Astrocyte (in vitro differentiated cells and primary cell): ENCODE data around the gene PCGF3. TPM values are rescaled to one million over a fixed set of nuclear protein-coding genes. Genes with fewer than 3 reads are reported as not detected.

ENCODE experiments used
- DNase-seq: peaks from one replicate; pipeline ENCODE4 v3.0.0-alpha.2; 2010; ENCODE audit warnings: low read depth
- FAIRE-seq: peaks from 2 replicates; lab custom pipeline; 2011; peaks lifted over from hg19 to GRCh38; lab: Jason Lieb, UNC
- H2AFZ ChIP-seq: 2 replicates; pipeline ENCODE4 v1.6.0; 2012; ENCODE audit warnings: low read depth, low read length, inconsistent platforms
- H3K27ac ChIP-seq: 2 replicates; pipeline ENCODE4 v1.5.1; 2011; ENCODE audit warnings: low read depth, low read length, inconsistent platforms
- H3K27me3 ChIP-seq: 2 replicates; pipeline ENCODE4 v1.6.0; 2011; ENCODE audit warnings: low read length, inconsistent platforms; ENCODE audit not compliant: insufficient read depth
- H3K36me3 ChIP-seq: 2 replicates; pipeline ENCODE4 v1.5.1; 2011; ENCODE audit warnings: low read length, inconsistent platforms; ENCODE audit not compliant: insufficient read depth
- H3K4me1 ChIP-seq: 2 replicates; pipeline ENCODE4 v1.5.1; 2011; ENCODE audit warnings: low read length, inconsistent platforms; ENCODE audit not compliant: insufficient read depth
- H3K4me2 ChIP-seq: 2 replicates; pipeline ENCODE4 v1.6.0; 2012; ENCODE audit warnings: low read length, inconsistent platforms
- H3K4me3 ChIP-seq: 2 replicates; pipeline ENCODE4 v1.5.1; 2011; ENCODE audit warnings: low read depth, mild to moderate bottlenecking, low read length, inconsistent platforms; ENCODE audit not compliant: insufficient read depth
- H3K79me2 ChIP-seq: 2 replicates; pipeline ENCODE4 v1.6.0; 2012; ENCODE audit warnings: mild to moderate bottlenecking, low read length, inconsistent platforms; ENCODE audit not compliant: insufficient read depth
- H3K9ac ChIP-seq: 2 replicates; pipeline ENCODE4 v1.6.0; 2012; ENCODE audit warnings: mild to moderate bottlenecking, low read length, inconsistent platforms
- H3K9me3 ChIP-seq: 2 replicates; pipeline ENCODE4 v1.5.1; 2012; ENCODE audit warnings: low read depth, mild to moderate bottlenecking, low read length, inconsistent platforms; ENCODE audit not compliant: insufficient read depth
- H4K20me1 ChIP-seq: 2 replicates; pipeline ENCODE4 v1.6.0; 2012; ENCODE audit warnings: low read length, inconsistent platforms; ENCODE audit not compliant: insufficient read depth
- H3K27ac Mint-ChIP-seq: one replicate; pipeline ENCODE4 v1.8.0; 2021; ENCODE audit warnings: mild to moderate bottlenecking, mixed read lengths; ENCODE audit not compliant: unreplicated experiment
- H3K27me3 Mint-ChIP-seq: one replicate; pipeline ENCODE4 v1.8.0; 2021; ENCODE audit warnings: low read depth, mixed read lengths; ENCODE audit not compliant: unreplicated experiment
- H3K36me3 Mint-ChIP-seq: one replicate; pipeline ENCODE4 v1.8.0; 2021; ENCODE audit warnings: low read depth, mixed read lengths; ENCODE audit not compliant: unreplicated experiment
- H3K4me1 Mint-ChIP-seq: one replicate; pipeline ENCODE4 v1.8.0; 2021; ENCODE audit warnings: low read depth, mixed read lengths; ENCODE audit not compliant: unreplicated experiment
- H3K4me3 Mint-ChIP-seq: one replicate; pipeline ENCODE4 v1.8.0; 2021; ENCODE audit warnings: mild to moderate bottlenecking, moderate library complexity, mixed read lengths; ENCODE audit not compliant: unreplicated experiment
- H3K9me3 Mint-ChIP-seq: one replicate; pipeline ENCODE4 v1.8.0; 2021; ENCODE audit warnings: mild to moderate bottlenecking, mixed read lengths; ENCODE audit not compliant: unreplicated experiment
- CTCF ChIP-seq: IDR thresholded peaks from 2 replicates; pipeline ENCODE4 v1.5.1; 2011; ENCODE audit warnings: low read depth, mild to moderate bottlenecking, inconsistent platforms, low read length, moderate library complexity; ENCODE audit not compliant: insufficient read depth
- EZH2 ChIP-seq: IDR thresholded peaks from 2 replicates; pipeline ENCODE4 v1.6.1; 2012; ENCODE audit warnings: mild to moderate bottlenecking, low read length, inconsistent platforms; ENCODE audit not compliant: insufficient read depth
- total RNA-seq: library from RNA; stranded (reverse); gene quantifications from 2 replicates; pipeline ENCODE4 v1.2.1, GENCODE V29; 2021

PCGF3 gene
- total RNA-seq, 1 donor from 2014 or later = 65.7 TPM

GRCh38 chr4:663438-664428 lies 41.9 kb upstream of the PCGF3 start:
- H3K4me3 ChIP-seq = peak overlapping the region; percentile 39
- H3K27ac Mint-ChIP-seq = no peak overlapping the region
- peak overlapping the region; percentile 75 for H3K4me2 ChIP-seq
- peaks cover 2% of the 10 kb centered on the region for H3K9me3 Mint-ChIP-seq
- no peak overlapping the region for H3K27ac ChIP-seq
- no peaks in the 10 kb centered on the region for H3K4me1 ChIP-seq
- H3K9ac ChIP-seq = peak overlapping the region; percentile 52
- H2AFZ ChIP-seq = peak overlapping the region; percentile 73
- H3K27me3 Mint-ChIP-seq = peaks cover 2% of the 10 kb centered on the region
- no peaks in the 10 kb centered on the region for H3K27me3 ChIP-seq
- no peaks in the 10 kb centered on the region for H3K36me3 ChIP-seq
- peak overlapping the region; percentile 70 for H3K4me3 Mint-ChIP-seq
- H4K20me1 ChIP-seq = no peaks in the 10 kb centered on the region
- DNase-seq (no peak), FAIRE-seq (no peak)
- H3K79me2 ChIP-seq = no peaks in the 10 kb centered on the region
- TF ChIP-seq CTCF (no peak), EZH2 (peak; percentile 28)
- H3K9me3 ChIP-seq = peaks cover 11% of the 10 kb centered on the region
- peaks cover 2% of the 10 kb centered on the region for H3K4me1 Mint-ChIP-seq
- H3K36me3 Mint-ChIP-seq = no peaks in the 10 kb centered on the region

- Histone ChIP-seq H3K79me2 (no peaks in the 10 kb centered on the region), H3K4me1 (no peaks in the 10 kb centered on the region), H3K9me3 (peaks cover under 1% of the 10 kb centered on the region), H3K4me2 (no peak overlapping the region), H2AFZ (no peak overlapping the region), H3K27ac (no peak overlapping the region), H4K20me1 (no peaks in the 10 kb centered on the region), H3K4me3 (no peak overlapping the region), H3K36me3 (no peaks in the 10 kb centered on the region), H3K9ac (no peak overlapping the region), H3K27me3 (no peaks in the 10 kb centered on the region)
- no peak for FAIRE-seq
- Mint-ChIP-seq H3K4me1 (peaks cover 2% of the 10 kb centered on the region), H3K4me3 (peak overlapping the region; percentile 70), H3K9me3 (peaks cover 2% of the 10 kb centered on the region), H3K27me3 (no peaks in the 10 kb centered on the region), H3K27ac (no peak overlapping the region), H3K36me3 (no peaks in the 10 kb centered on the region)
- no peak for DNase-seq
- TF ChIP-seq EZH2 (no peak), CTCF (no peak)
Measured at GRCh38 chr4:664713-665231, 40.9 kb upstream of the PCGF3 start.

GRCh38 chr4:665381-665750 lies 40.3 kb upstream of the PCGF3 start:
- DNase-seq (no peak), FAIRE-seq (no peak)
- H3K9me3 Mint-ChIP-seq = peaks cover 2% of the 10 kb centered on the region

More at GRCh38 chr4:665381-665750, 40.3 kb upstream of the PCGF3 start:
- TF ChIP-seq CTCF (no peak), EZH2 (no peak)
- H3K36me3 ChIP-seq = no peaks in the 10 kb centered on the region
- Mint-ChIP-seq H3K27ac (no peak overlapping the region), H3K4me1 (no peaks in the 10 kb centered on the region), H3K4me3 (no peak overlapping the region), H3K36me3 (no peaks in the 10 kb centered on the region), H3K27me3 (no peaks in the 10 kb centered on the region)
- no peak overlapping the region for H3K4me2 ChIP-seq
- no peaks in the 10 kb centered on the region for H3K27me3 ChIP-seq
- no peak overlapping the region for H3K4me3 ChIP-seq
- no peak overlapping the region for H3K9ac ChIP-seq
- no peak overlapping the region for H3K27ac ChIP-seq
- H2AFZ ChIP-seq = no peak overlapping the region
- H4K20me1 ChIP-seq = no peaks in the 10 kb centered on the region
- H3K4me1 ChIP-seq = no peaks in the 10 kb centered on the region
- H3K79me2 ChIP-seq = no peaks in the 10 kb centered on the region
- no peaks in the 10 kb centered on the region for H3K9me3 ChIP-seq
